ENCODE results near the gene CELA3B.
A peak's percentile ranks its signal among the peaks of the same experiment; 100 is the strongest.
"Not testable (repeated sequence)": the region's sequence is repeated elsewhere in the genome, so short reads cannot be mapped to it uniquely, and the experiment has no call there.

The CELA3B gene

GRCh38 chr1:21944733-21945073, 32.1 kb upstream of the CELA3B start:
- DNase-seq = no peak

- DNase-seq = no peak
Measured at GRCh38 chr1:21946836-21947587, 29.8 kb upstream of the CELA3B start.

GRCh38 chr1:21950734-21951133, 26.1 kb upstream of the CELA3B start:
- peak; percentile 36 for DNase-seq

GRCh38 chr1:21951226-21951870, 25.5 kb upstream of the CELA3B start:
- DNase-seq = peak; percentile 48

GRCh38 chr1:21952786-21953520, 23.9 kb upstream of the CELA3B start:
- peak; percentile 55 for DNase-seq

GRCh38 chr1:21955058-21955457, 21.8 kb upstream of the CELA3B start:
- no peak for DNase-seq

GRCh38 chr1:21955501-21956281, 21.1 kb upstream of the CELA3B start:
- peak; percentile 66 for DNase-seq

- DNase-seq = peak; percentile 74
Measured at GRCh38 chr1:21956720-21957552, 19.9 kb upstream of the CELA3B start.

GRCh38 chr1:21961337-21961736, 15.5 kb upstream of the CELA3B start:
- peak; percentile 50 for DNase-seq

GRCh38 chr1:21961799-21962198, 15.0 kb upstream of the CELA3B start:
- DNase-seq = no peak

- DNase-seq = peak; percentile 89
Measured at GRCh38 chr1:21963477-21964217, 13.2 kb upstream of the CELA3B start.

GRCh38 chr1:21966247-21967000, 10.4 kb upstream of the CELA3B start:
- DNase-seq = peak; percentile 76

GRCh38 chr1:21967216-21967615, 9.6 kb upstream of the CELA3B start:
- not testable (repeated sequence) for DNase-seq

GRCh38 chr1:21969066-21969465, 7.8 kb upstream of the CELA3B start:
- not testable (repeated sequence) for DNase-seq

- not testable (repeated sequence) for DNase-seq
Measured at GRCh38 chr1:21970523-21970922, 6.3 kb upstream of the CELA3B start.

GRCh38 chr1:21972973-21973441, 3.8 kb upstream of the CELA3B start:
- DNase-seq = not testable (repeated sequence)

- not testable (repeated sequence) for DNase-seq
Measured at GRCh38 chr1:21973948-21974347, 2.9 kb upstream of the CELA3B start.

GRCh38 chr1:21974699-21975098, 2.1 kb upstream of the CELA3B start:
- DNase-seq = not testable (repeated sequence)

- DNase-seq = not testable (repeated sequence)
Measured at GRCh38 chr1:21975296-21975695, 1.5 kb upstream of the CELA3B start.

GRCh38 chr1:21978209-21978608, 1.4 kb downstream of the CELA3B start:
- DNase-seq = not testable (repeated sequence)

Measured in islet precursor cell (in vitro differentiated cells).